ENCODE results near the gene BTC.

The BTC gene, protein sequence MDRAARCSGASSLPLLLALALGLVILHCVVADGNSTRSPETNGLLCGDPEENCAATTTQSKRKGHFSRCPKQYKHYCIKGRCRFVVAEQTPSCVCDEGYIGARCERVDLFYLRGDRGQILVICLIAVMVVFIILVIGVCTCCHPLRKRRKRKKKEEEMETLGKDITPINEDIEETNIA

DNA sequence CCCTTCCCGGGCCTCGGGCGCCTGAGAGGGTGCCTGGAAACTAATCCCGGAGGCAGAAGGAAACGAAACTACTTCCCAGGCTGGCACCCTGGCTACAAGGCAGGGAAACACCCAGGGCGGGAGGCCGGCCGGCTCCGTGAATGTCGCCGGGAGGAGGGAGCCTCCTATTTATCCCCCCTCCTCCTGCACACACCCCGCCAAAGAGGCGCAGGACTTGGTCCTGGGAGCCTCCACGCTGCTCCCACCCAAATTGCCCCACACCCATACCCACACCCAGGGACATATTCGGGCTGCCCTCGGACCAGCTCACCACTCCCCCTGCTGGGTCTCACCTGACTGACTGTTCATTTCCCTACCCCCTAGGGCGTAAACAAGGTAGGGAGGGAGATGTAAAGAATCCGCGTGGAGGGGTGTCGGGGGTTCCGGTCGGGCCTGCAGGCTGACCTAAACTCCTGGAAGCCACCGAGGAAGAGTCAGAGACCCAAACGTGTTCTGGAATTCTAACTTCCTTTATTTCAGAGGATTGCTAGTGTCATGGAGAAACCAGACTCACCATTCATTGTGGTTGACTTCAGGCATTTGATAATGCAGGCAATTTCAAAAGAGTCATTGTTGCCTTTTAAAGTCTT, at the start of gene BTC:
Gene BTC, minus strand, starts transcription at position 142 of the 629 bp plus-strand sequence. CDS start 198 bp downstream, outside the sequence.
- TF ChIP-seq, protein P1, sequence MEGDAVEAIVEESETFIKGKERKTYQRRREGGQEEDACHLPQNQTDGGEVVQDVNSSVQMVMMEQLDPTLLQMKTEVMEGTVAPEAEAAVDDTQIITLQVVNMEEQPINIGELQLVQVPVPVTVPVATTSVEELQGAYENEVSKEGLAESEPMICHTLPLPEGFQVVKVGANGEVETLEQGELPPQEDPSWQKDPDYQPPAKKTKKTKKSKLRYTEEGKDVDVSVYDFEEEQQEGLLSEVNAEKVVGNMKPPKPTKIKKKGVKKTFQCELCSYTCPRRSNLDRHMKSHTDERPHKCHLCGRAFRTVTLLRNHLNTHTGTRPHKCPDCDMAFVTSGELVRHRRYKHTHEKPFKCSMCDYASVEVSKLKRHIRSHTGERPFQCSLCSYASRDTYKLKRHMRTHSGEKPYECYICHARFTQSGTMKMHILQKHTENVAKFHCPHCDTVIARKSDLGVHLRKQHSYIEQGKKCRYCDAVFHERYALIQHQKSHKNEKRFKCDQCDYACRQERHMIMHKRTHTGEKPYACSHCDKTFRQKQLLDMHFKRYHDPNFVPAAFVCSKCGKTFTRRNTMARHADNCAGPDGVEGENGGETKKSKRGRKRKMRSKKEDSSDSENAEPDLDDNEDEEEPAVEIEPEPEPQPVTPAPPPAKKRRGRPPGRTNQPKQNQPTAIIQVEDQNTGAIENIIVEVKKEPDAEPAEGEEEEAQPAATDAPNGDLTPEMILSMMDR (IDR thresholded peaks at IDR 0.05; ENCODE audit: insufficient read depth, low read depth, low read length, missing control alignments) = no peak
- peak; percentile 2 for DNase-seq (ENCODE audit: low read depth)
- H3K4me3 ChIP-seq (ENCODE audit: low read depth, low read length) = no peak within 1 kb of the TSS

DNA sequence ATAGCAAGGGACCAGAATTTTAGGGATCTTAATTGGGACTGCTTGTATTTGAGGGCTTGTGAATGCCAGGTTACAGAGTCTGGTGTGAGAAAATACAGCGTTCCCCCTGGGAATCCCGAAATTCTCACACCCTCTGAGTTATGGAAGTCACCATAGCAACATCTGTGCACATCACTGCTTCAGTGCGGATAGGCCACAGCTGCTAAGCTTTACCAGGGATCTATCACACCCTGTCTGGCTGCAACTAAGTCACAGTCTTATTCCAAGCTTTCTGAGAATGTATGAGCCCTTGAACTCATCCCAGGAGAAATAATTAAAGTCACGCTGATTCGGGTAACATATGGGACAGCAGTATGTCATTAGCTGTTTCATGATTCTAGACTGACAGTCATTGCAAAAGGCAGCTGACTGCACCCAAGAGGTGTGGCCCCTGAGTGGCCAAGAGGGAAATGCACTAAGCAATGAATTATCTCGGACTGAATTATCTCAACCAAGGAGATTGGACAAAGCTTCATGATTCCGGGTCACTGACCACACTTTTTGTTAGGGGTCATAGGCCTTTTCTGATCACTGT, 46.7 kb upstream of the BTC start:
- DNase-seq (ENCODE audit: low read depth) = no peak
- TF ChIP-seq, protein P1 (IDR thresholded peaks at IDR 0.05; ENCODE audit: insufficient read depth, low read depth, low read length, missing control alignments) = no peak

DNA sequence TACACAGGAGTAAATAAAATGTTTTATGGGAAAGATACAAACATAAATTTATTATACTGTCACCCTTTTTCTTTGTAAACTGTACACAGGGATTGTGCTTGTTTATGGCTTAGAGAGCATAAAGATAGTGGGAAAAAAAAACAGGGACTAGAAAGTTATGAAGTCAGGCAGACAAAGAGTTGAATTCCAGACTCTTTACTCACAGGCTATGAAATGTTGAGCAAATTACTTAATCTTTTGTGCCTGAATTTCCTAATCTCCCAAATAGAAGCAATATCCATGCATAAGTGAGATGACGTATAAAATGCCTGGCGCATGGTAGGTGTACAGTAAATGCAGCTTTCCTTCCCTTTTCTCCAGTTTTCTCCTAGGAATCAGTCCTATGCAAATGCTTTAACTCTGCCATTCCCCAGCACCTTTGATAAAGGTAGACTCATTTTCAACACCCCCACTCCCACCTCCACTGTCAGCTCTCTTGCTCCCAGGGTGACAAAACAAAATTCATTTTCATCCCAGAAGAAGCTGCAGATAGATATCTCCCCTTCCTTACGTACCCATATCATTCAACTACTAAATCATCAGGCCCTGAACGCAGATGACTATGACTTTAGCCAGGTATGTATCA, 44.5 kb upstream of the BTC start:
- no peak overlapping the region for H3K4me3 ChIP-seq (ENCODE audit: low read depth, low read length)
- DNase-seq (ENCODE audit: low read depth) = no peak
- TF ChIP-seq, protein P1 (IDR thresholded peaks at IDR 0.05; ENCODE audit: insufficient read depth, low read depth, low read length, missing control alignments) = no peak

More for the DNA sequence above, 46.7 kb upstream of the BTC start:
- no peak overlapping the region for H3K4me3 ChIP-seq (ENCODE audit: low read depth, low read length)

DNA sequence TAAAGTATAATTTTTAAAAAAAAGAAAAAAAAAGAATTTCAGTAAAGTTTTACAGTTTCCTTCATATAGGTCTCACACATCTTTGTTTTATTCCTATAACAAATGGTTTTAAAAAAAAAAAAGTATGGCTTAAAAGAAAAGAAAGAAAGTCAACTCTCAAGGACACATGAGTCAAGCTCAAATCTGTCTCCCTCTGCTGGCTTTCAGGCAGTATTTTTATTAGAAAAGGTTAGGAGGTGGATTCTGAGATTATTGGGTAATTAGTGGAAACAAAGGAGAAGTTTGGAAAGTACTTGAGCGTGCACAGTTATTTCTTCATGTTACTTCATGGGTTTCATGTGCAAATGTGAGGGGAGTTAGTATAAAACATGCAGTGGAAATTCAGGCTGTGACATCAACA, 36.6 kb upstream of the BTC start:
- no peak overlapping the region for H3K4me3 ChIP-seq (ENCODE audit: low read depth, low read length)
- TF ChIP-seq, protein P1 (IDR thresholded peaks at IDR 0.05; ENCODE audit: insufficient read depth, low read depth, low read length, missing control alignments) = no peak
- DNase-seq (ENCODE audit: low read depth) = no peak

DNA sequence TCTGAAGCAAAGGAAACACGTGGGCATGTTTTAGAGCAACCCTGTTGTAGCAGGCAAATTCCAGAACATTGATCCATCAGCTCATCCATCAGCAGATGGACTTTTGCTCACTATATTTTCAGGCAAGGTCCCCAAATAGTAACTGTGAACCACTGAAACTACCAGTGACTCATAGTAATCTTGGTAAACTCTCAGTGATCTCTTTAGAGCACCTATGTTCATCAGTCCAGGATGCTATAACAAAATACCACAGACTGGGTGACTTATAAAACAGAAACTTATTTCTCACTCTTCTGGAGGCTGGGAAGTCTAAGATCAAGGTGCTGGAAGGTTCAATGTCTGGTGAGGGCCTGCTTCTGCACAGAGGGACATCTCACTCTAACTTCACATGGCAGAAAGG, 28.9 kb upstream of the BTC start:
- no peak overlapping the region for H3K4me3 ChIP-seq (ENCODE audit: low read depth, low read length)
- peak; percentile 32 for DNase-seq (ENCODE audit: low read depth)
- TF ChIP-seq, protein P1 (IDR thresholded peaks at IDR 0.05; ENCODE audit: insufficient read depth, low read depth, low read length, missing control alignments) = no peak

DNA sequence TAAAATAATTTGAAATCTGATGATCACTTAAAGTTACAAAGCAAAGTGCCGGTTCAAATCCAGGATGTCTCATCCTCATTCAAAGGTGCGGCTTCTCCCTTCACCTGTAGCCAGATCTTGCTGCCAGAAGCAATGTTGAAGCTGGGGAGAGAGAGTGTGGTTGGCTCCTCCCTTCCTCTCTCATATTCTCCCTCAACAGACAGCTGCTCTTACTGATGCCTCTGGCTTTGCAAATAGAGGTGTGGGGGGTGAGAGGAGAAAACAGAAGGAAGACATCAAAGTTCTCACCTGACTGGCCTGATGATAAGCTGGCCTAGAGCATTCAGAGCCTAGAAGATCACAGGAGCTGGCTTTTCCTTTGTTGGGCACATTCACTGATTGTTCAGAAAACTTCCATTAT, 28.3 kb upstream of the BTC start:
- TF ChIP-seq, protein P1 (IDR thresholded peaks at IDR 0.05; ENCODE audit: insufficient read depth, low read depth, low read length, missing control alignments) = no peak
- no peak overlapping the region for H3K4me3 ChIP-seq (ENCODE audit: low read depth, low read length)
- DNase-seq (ENCODE audit: low read depth) = no peak
